Gastrocnemius medialis (tissue), 4 donors: ENCODE data around the gene PCDH17.
A peak's percentile ranks its signal among the peaks of the same experiment; 100 is the strongest.

Experiments
- POLR2A ChIP-seq, 2 donors: fragments of 450-650 bp; IDR thresholded peaks; one replicate each; pipeline ENCODE4 v1.6.1; 2017; ENCODE audit warnings: antibody characterized with exemption in 2 of 2, mild to moderate bottlenecking in 2 of 2, moderate library complexity in 2 of 2
- TF ChIP-seq, protein P1 (sequence below), 5 experiments: fragments of 450-650 bp in 3 of 5; fragments of 200-600 bp in 2 of 5; sonication (generic) in 2 of 5; IDR thresholded peaks in 4 of 5; conservative IDR thresholded peaks in 1 of 5; 1 replicate in 4 of 5; 2 replicates in 1 of 5; pipeline ENCODE4 v1.5.1; 2016 to 2019; ENCODE audit warnings: antibody characterized with exemption in 5 of 5, mild to moderate bottlenecking in 3 of 5, moderate library complexity in 3 of 5

DNA sequence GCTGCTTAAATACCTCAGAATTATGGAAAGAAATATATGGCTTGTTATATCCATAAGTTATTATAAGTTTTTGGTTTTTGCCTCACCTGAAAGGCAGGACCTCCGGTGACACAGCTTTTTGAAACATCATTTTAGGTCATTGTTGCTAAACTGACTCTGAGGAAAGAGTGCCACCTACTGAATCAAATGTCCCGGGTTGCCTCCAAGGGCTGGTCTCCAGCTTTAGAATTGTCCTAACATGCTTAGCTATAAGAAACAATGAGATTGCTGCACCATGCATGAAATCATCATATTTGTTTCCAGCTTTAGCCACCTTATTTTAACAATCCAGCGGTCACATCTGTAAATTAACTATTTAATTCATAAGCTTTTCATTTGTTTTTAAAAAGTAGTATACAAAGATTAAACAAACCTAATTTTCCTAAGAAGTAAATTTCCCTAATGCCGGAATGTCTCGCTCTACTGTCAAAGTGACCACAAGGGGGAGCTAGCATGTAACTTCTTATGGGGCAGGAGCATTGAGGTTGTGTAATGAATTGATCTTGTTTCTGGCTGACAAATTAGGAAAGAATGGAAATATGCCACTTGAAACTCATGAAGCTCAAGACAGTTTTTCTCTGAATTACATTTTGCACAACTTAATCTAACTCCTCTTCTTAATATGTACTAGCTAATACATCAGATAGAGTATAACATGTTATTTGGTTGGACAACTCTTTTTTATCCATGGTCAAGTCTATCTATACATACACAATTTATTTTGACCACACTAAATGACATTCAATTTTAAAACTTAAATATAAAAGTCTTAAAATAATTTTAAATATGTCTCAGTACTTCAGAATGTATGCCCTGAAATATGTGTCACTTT is 6.7 kb upstream of the PCDH17 start:
- TF ChIP-seq, protein P1, sequence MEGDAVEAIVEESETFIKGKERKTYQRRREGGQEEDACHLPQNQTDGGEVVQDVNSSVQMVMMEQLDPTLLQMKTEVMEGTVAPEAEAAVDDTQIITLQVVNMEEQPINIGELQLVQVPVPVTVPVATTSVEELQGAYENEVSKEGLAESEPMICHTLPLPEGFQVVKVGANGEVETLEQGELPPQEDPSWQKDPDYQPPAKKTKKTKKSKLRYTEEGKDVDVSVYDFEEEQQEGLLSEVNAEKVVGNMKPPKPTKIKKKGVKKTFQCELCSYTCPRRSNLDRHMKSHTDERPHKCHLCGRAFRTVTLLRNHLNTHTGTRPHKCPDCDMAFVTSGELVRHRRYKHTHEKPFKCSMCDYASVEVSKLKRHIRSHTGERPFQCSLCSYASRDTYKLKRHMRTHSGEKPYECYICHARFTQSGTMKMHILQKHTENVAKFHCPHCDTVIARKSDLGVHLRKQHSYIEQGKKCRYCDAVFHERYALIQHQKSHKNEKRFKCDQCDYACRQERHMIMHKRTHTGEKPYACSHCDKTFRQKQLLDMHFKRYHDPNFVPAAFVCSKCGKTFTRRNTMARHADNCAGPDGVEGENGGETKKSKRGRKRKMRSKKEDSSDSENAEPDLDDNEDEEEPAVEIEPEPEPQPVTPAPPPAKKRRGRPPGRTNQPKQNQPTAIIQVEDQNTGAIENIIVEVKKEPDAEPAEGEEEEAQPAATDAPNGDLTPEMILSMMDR (IDR thresholded peaks at IDR 0.05 in 4 of 5, conservative IDR thresholded peaks at IDR 0.05 in 1 of 5), result peak in 3 of 5 experiments; percentile 26 to 63 (median 56)
- no peak for TF ChIP-seq POLR2A (IDR thresholded peaks at IDR 0.05)
